Testis (tissue), 3 donors: Measurements from ENCODE around the gene ALDH1L1. TPM values are rescaled to one million over a fixed set of nuclear protein-coding genes. Genes with fewer than 3 reads are reported as not detected.
A peak's percentile ranks its signal among the peaks of the same experiment; 100 is the strongest.

ENCODE experiments used
- DNase-seq: peaks from one replicate; pipeline ENCODE4 v3.0.0-alpha.2; 2019
- H3K27ac ChIP-seq, 2 donors: fragments of 200-600 bp; sonication (generic); one replicate each; pipeline ENCODE4 v1.5.1; 2019
- H3K27me3 ChIP-seq: fragments of 200-600 bp; sonication (generic); one replicate; pipeline ENCODE4 v1.5.1; 2019
- H3K36me3 ChIP-seq: fragments of 200-600 bp; sonication (generic); one replicate; pipeline ENCODE4 v1.5.1; 2017; ENCODE audit warnings: low read depth; ENCODE audit errors: missing control alignments
- H3K4me1 ChIP-seq: fragments of 200-600 bp; sonication (generic); one replicate; pipeline ENCODE4 v1.5.1; 2019
- H3K4me3 ChIP-seq, 2 donors: fragments of 200-600 bp; sonication (generic); one replicate each; pipeline ENCODE4 v1.5.1; 2017 to 2019
- H3K9me3 ChIP-seq: fragments of 200-600 bp; sonication (generic); one replicate; pipeline ENCODE4 v1.5.1; 2017
- POLR2A ChIP-seq: fragments of 450-650 bp; IDR thresholded peaks from one replicate; pipeline ENCODE4 v1.6.1; 2017; ENCODE audit warnings: antibody characterized with exemption, mild to moderate bottlenecking, moderate library complexity
- WGBS, 2 donors: methylation state at CpG; one replicate each; pipeline ENCODE4 v1.1.5; 2018; 5-methylcytosine and 5-hydroxymethylcytosine counted together
- intact Hi-C: fragments of 100-400 bp; cut with DNase I; formaldehyde crosslinking; loops from one replicate; pipeline ENCODE4 v1.15.1; 2023; ENCODE audit warnings: low total_unique reads
- polyA plus RNA-seq: library from polyadenylated mRNA; stranded (reverse); fragments of 350-450 nt; fragmentation: Illumina TruSeq; extraction: RNeasy Lipid Tissue Mini Kit (QIAGEN cat#74804); gene quantifications from one replicate; pipeline ENCODE4 v1.2.3, GENCODE V29; 2014; ENCODE audit warnings: low read depth, low replicate concordance; ENCODE audit not compliant: insufficient read depth
- total RNA-seq, 2 donors: library from RNA; depleted of rRNA; stranded (reverse); fragments of >200 nt; gene quantifications; one replicate each; pipeline ENCODE4 v1.2.3, GENCODE V29; 2016
- TF ChIP-seq, protein P1 (sequence below), 3 experiments: fragments of 450-650 bp in 2 of 3; fragments of 200-600 bp in 1 of 3; sonication (generic) in 1 of 3; IDR thresholded peaks; one replicate each; pipeline ENCODE4 v1.5.1; 2016 to 2019; ENCODE audit warnings: antibody characterized with exemption in 3 of 3, mild to moderate bottlenecking in 2 of 3, moderate library complexity in 1 of 3

The ALDH1L1 gene
- total and polyA plus RNA-seq, 3 donors from 2014 or later, result 19.6 to 73.8 (median 67.5) TPM

GRCh38 chr3:126105691-126106187, 74.6 kb downstream of the ALDH1L1 start:
- Histone ChIP-seq H3K4me3 (no peak overlapping the region), H3K27ac (no peak overlapping the region), H3K4me1 (no peaks in the 10 kb centered on the region), H3K27me3 (no peaks in the 10 kb centered on the region), H3K9me3 (no peaks in the 10 kb centered on the region), H3K36me3 (no peaks in the 10 kb centered on the region)
- intact Hi-C loops, result no loop called here
- no peak for TF ChIP-seq POLR2A
- TF ChIP-seq, protein P1, sequence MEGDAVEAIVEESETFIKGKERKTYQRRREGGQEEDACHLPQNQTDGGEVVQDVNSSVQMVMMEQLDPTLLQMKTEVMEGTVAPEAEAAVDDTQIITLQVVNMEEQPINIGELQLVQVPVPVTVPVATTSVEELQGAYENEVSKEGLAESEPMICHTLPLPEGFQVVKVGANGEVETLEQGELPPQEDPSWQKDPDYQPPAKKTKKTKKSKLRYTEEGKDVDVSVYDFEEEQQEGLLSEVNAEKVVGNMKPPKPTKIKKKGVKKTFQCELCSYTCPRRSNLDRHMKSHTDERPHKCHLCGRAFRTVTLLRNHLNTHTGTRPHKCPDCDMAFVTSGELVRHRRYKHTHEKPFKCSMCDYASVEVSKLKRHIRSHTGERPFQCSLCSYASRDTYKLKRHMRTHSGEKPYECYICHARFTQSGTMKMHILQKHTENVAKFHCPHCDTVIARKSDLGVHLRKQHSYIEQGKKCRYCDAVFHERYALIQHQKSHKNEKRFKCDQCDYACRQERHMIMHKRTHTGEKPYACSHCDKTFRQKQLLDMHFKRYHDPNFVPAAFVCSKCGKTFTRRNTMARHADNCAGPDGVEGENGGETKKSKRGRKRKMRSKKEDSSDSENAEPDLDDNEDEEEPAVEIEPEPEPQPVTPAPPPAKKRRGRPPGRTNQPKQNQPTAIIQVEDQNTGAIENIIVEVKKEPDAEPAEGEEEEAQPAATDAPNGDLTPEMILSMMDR (IDR thresholded peaks at IDR 0.05), result no peak
- WGBS, 2 donors, result 88 to 97% methylated on average over 7 to 16 of the region's 16 CpGs
- peak; percentile 11 for DNase-seq

GRCh38 chr3:126104742-126105605, 75.4 kb downstream of the ALDH1L1 start:
- intact Hi-C loops, result no loop called here
- Histone ChIP-seq H3K36me3 (no peaks in the 10 kb centered on the region), H3K4me3 (no peak overlapping the region), H3K27me3 (no peaks in the 10 kb centered on the region), H3K9me3 (no peaks in the 10 kb centered on the region), H3K4me1 (no peaks in the 10 kb centered on the region), H3K27ac (no peak overlapping the region)
- DNase-seq, result peak; percentile 7
- WGBS, 2 donors, result 93 to 96% methylated on average over 8 to 15 of the region's 15 CpGs
- TF ChIP-seq, protein P1 (IDR thresholded peaks at IDR 0.05), result no peak
- no peak for TF ChIP-seq POLR2A

DNA sequence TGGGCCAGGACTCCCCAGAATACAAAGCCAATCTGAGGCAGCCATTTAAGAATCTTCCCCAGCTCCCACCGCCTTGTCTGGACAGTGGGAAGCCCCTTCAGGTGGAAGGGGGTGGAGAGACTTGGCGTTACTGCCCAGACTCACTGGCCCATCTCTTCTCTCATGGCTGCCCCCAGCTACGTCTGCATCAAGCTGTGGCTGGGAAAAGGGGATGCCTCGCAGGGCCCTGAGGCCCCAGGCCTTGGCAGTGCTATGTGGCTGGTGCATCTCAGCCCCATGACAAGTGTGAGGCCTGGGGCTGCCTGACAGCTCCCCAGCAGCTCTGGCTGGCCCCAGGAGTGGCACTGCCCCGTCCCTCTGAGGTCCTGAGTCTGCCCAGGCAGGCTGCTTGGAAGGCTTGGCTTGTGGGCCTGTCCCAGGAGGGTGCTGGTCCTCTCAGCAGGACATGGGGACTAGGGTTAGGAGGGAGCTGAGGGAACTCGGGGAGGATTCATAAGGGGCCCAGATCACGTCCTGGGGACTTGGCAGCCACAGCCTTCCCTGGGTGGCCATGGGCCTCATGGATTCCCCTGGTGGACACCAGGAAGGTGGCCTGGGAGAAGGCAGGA, 76.3 kb downstream of the ALDH1L1 start:
- no peaks in the 10 kb centered on the region for H3K27me3 ChIP-seq
- TF ChIP-seq, protein P1 (IDR thresholded peaks at IDR 0.05), result no peak
- TF ChIP-seq POLR2A, result no peak
- no peaks in the 10 kb centered on the region for H3K9me3 ChIP-seq
- H3K36me3 ChIP-seq, result no peaks in the 10 kb centered on the region
- no peaks in the 10 kb centered on the region for H3K4me1 ChIP-seq
- no peak overlapping the region for H3K27ac ChIP-seq
- no peak overlapping the region for H3K4me3 ChIP-seq
- 91% methylated on average over 7 of the region's 7 CpGs; no CpG with 5 or more reads in 1 of the 2 donors for WGBS, 2 donors
- intact Hi-C loops, result no loop called here
- peak; percentile 5 for DNase-seq

DNA sequence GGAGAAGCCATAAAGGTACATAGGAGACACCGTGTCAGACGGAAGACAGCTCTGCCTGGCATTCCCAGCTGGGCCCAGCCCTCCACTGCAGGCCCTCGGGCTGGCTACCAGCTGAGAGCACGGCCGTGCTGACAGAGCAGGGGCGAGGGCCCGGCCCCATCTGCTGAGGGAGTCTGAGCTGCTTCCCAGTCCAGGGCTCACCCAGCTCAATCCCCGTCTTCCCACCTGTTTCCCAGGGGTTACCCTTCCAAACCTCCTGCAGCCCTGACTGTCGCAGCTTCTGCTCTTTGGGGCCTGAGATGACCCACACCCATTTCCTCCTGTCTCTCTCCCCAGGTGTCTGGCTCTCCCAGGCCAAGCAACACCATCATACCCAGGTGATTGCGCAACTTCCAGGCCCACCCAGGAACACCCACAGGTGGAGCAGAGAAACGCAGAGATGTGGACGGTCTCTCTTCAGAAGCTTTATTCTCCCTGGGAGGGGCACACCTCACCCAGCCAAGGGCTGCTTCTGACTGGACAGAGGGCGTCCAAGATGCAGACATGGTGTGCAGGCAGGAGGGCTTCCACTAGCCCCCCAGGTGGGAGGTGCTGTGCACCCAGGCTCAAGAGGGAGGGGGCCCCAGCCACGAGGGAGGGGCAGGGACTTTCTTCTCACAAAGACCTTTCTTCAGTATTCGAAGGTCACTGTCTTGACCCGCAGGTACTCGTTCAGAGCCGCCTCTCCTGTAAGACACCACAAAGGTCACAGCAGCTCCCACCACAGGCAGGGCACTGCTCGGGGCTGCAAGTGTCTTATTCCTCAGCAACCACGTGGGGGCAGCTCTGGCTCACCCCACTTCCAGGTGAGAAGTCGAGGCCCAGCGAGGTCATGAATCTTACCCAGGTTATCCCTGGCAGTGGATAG, 77.0 kb downstream of the ALDH1L1 start:
- intact Hi-C loops, result no loop called here
- no peak for TF ChIP-seq POLR2A
- TF ChIP-seq, protein P1 (IDR thresholded peaks at IDR 0.05), result no peak
- peak; percentile 12 for DNase-seq
- H3K4me3 ChIP-seq, result no peak overlapping the region
- no peaks in the 10 kb centered on the region for H3K4me1 ChIP-seq
- H3K27ac ChIP-seq, result no peak overlapping the region
- no peaks in the 10 kb centered on the region for H3K36me3 ChIP-seq
- no peaks in the 10 kb centered on the region for H3K27me3 ChIP-seq
- no peaks in the 10 kb centered on the region for H3K9me3 ChIP-seq
- WGBS, 2 donors, result 83 to 84% methylated on average over 11 to 22 of the region's 22 CpGs
